Activated naive CD4-positive, alpha-beta T cell treated with anti-CD3 and anti-CD28 coated beads for 36 hours (primary cell): Measurements from ENCODE around the gene FAM3C. TPM values are rescaled to one million over a fixed set of nuclear protein-coding genes. Genes with fewer than 3 reads are reported as not detected.

Experiments used
- CTCF ChIA-PET: fragments of 350-600 bp; sonication (Branson Sonifier 250); formaldehyde crosslinking; loops from one replicate; lab custom pipeline; 2021; ENCODE audit warnings: antibody characterized with exemption; lab: Charles Lee
- DNase-seq: peaks from one replicate; pipeline ENCODE4 v3.0.0-alpha.2; 2020
- H3K27ac Mint-ChIP-seq: one replicate; pipeline ENCODE4 v1.8.0; 2021; ENCODE audit warnings: mild to moderate bottlenecking, mixed read lengths
- H3K27me3 Mint-ChIP-seq: one replicate; pipeline ENCODE4 v1.8.0; 2021; ENCODE audit warnings: low read depth, mixed read lengths
- H3K36me3 Mint-ChIP-seq: one replicate; pipeline ENCODE4 v1.8.0; 2021; ENCODE audit warnings: low read depth, mixed read lengths
- H3K4me1 Mint-ChIP-seq: one replicate; pipeline ENCODE4 v1.8.0; 2021; ENCODE audit warnings: low read depth, mixed read lengths
- H3K4me3 Mint-ChIP-seq: one replicate; pipeline ENCODE4 v1.8.0; 2021; ENCODE audit warnings: mild to moderate bottlenecking, moderate library complexity, mixed read lengths
- H3K9me3 Mint-ChIP-seq: one replicate; pipeline ENCODE4 v1.8.0; 2021; ENCODE audit warnings: mixed read lengths
- intact Hi-C: fragments of 100-400 bp; cut with micrococcal nuclease; formaldehyde crosslinking; loops from one replicate; pipeline ENCODE4 v1.15.1; 2023
- total RNA-seq, 2 experiments: library from RNA; stranded (reverse); gene quantifications; one replicate each; pipeline ENCODE4 v1.2.3, GENCODE V29; 2021

The FAM3C gene
- total RNA-seq, 2 experiments from 2014 or later, result 11.5 to 13.9 TPM

- H3K27ac Mint-ChIP-seq, result no peak overlapping the region
- DNase-seq, result no peak
- H3K9me3 Mint-ChIP-seq, result no peaks in the 10 kb centered on the region
- peaks cover 4% of the 10 kb centered on the region for H3K27me3 Mint-ChIP-seq
- CTCF ChIA-PET, result no interaction called here
- peaks cover 10% of the 10 kb centered on the region for H3K36me3 Mint-ChIP-seq
- no peak overlapping the region for H3K4me3 Mint-ChIP-seq
- no peaks in the 10 kb centered on the region for H3K4me1 Mint-ChIP-seq
- intact Hi-C loops, result no loop called here
Observed at GRCh38 chr7:121339082-121339481, 57.0 kb downstream of the FAM3C start.

- Mint-ChIP-seq H3K9me3 (no peaks in the 10 kb centered on the region), H3K36me3 (peaks cover 7% of the 10 kb centered on the region), H3K4me1 (no peaks in the 10 kb centered on the region), H3K27ac (no peak overlapping the region), H3K4me3 (no peak overlapping the region), H3K27me3 (peaks cover 4% of the 10 kb centered on the region)
- peak; percentile 9 for DNase-seq
- intact Hi-C loops, result loop anchor here (1.0 to 2.0 kb wide), 2 partner anchors 211 to 349 kb away; partner anchors contain the start of gene CPED1
- CTCF ChIA-PET, result interaction anchor here (1.2 kb wide), 1 partner anchor 210 kb away, joined by 3 read pairs; no protein-coding TSS in a partner anchor
Observed at GRCh38 chr7:121337398-121337797, 58.7 kb downstream of the FAM3C start.

- no peak overlapping the region for H3K4me3 Mint-ChIP-seq
- no peaks in the 10 kb centered on the region for H3K9me3 Mint-ChIP-seq
- H3K27ac Mint-ChIP-seq, result no peak overlapping the region
- no peak for DNase-seq
- intact Hi-C loops, result loop anchor here (2.0 kb wide), 1 partner anchor 210 kb away; no protein-coding TSS in a partner anchor
- peaks cover 6% of the 10 kb centered on the region for H3K27me3 Mint-ChIP-seq
- peaks cover 3% of the 10 kb centered on the region for H3K36me3 Mint-ChIP-seq
- no peaks in the 10 kb centered on the region for H3K4me1 Mint-ChIP-seq
- CTCF ChIA-PET, result no interaction called here
Observed at GRCh38 chr7:121336579-121336978, 59.5 kb downstream of the FAM3C start.

GRCh38 chr7:121334875-121335648 lies 61.0 kb downstream of the FAM3C start:
- no peak for DNase-seq
- no peaks in the 10 kb centered on the region for H3K9me3 Mint-ChIP-seq
- H3K27ac Mint-ChIP-seq, result no peak overlapping the region
- CTCF ChIA-PET, result no interaction called here
- intact Hi-C loops, result no loop called here
- peaks cover 3% of the 10 kb centered on the region for H3K36me3 Mint-ChIP-seq
- peaks cover 18% of the 10 kb centered on the region for H3K27me3 Mint-ChIP-seq
- no peak overlapping the region for H3K4me3 Mint-ChIP-seq
- H3K4me1 Mint-ChIP-seq, result peaks cover 4% of the 10 kb centered on the region

GRCh38 chr7:121334376-121334775 lies 61.7 kb downstream of the FAM3C start:
- H3K4me1 Mint-ChIP-seq, result peaks cover 10% of the 10 kb centered on the region
- H3K27me3 Mint-ChIP-seq, result peaks cover 25% of the 10 kb centered on the region
- CTCF ChIA-PET, result no interaction called here
- no peak overlapping the region for H3K4me3 Mint-ChIP-seq
- DNase-seq, result no peak
- intact Hi-C loops, result no loop called here
- peaks cover 3% of the 10 kb centered on the region for H3K36me3 Mint-ChIP-seq
- no peak overlapping the region for H3K27ac Mint-ChIP-seq
- H3K9me3 Mint-ChIP-seq, result no peaks in the 10 kb centered on the region

GRCh38 chr7:121331574-121331973 lies 64.5 kb downstream of the FAM3C start:
- intact Hi-C loops, result no loop called here
- CTCF ChIA-PET, result no interaction called here
- H3K27me3 Mint-ChIP-seq, result peaks cover 46% of the 10 kb centered on the region
- H3K36me3 Mint-ChIP-seq, result no peaks in the 10 kb centered on the region
- no peaks in the 10 kb centered on the region for H3K9me3 Mint-ChIP-seq
- H3K4me3 Mint-ChIP-seq, result no peak overlapping the region
- H3K4me1 Mint-ChIP-seq, result peaks cover 19% of the 10 kb centered on the region
- no peak overlapping the region for H3K27ac Mint-ChIP-seq
- DNase-seq, result no peak

GRCh38 chr7:121331048-121331447 lies 65.1 kb downstream of the FAM3C start:
- no peaks in the 10 kb centered on the region for H3K9me3 Mint-ChIP-seq
- no peak for DNase-seq
- intact Hi-C loops, result no loop called here
- H3K27me3 Mint-ChIP-seq, result peaks cover 50% of the 10 kb centered on the region
- no peak overlapping the region for H3K27ac Mint-ChIP-seq
- CTCF ChIA-PET, result interaction anchor here (0.6 to 0.7 kb wide), 2 partner anchors 273 to 628 kb away, joined by 3 to 4 read pairs; no protein-coding TSS in a partner anchor
- H3K36me3 Mint-ChIP-seq, result no peaks in the 10 kb centered on the region
- H3K4me3 Mint-ChIP-seq, result no peak overlapping the region
- peaks cover 19% of the 10 kb centered on the region for H3K4me1 Mint-ChIP-seq

- DNase-seq, result no peak
- Mint-ChIP-seq H3K4me3 (peak overlapping the region; percentile 29), H3K27ac (no peak overlapping the region), H3K9me3 (no peaks in the 10 kb centered on the region), H3K4me1 (peaks cover 19% of the 10 kb centered on the region), H3K27me3 (peaks cover 52% of the 10 kb centered on the region), H3K36me3 (no peaks in the 10 kb centered on the region)
- CTCF ChIA-PET, result interaction anchor here (0.6 to 1.0 kb wide), 4 partner anchors 15 to 629 kb away, joined by 3 to 4 read pairs (median 4); no protein-coding TSS in a partner anchor
- intact Hi-C loops, result no loop called here
Observed at GRCh38 chr7:121330053-121330833, 65.9 kb downstream of the FAM3C start.

GRCh38 chr7:121329191-121330052 lies 66.7 kb downstream of the FAM3C start:
- peak overlapping the region; percentile 21 for H3K4me3 Mint-ChIP-seq
- H3K4me1 Mint-ChIP-seq, result peaks cover 19% of the 10 kb centered on the region
- CTCF ChIA-PET, result interaction anchor here (0.9 to 1.0 kb wide), 2 partner anchors 16 to 218 kb away, joined by 4 read pairs; no protein-coding TSS in a partner anchor
- H3K27ac Mint-ChIP-seq, result no peak overlapping the region
- H3K27me3 Mint-ChIP-seq, result peaks cover 56% of the 10 kb centered on the region
- intact Hi-C loops, result loop anchor here (1.0 kb wide), 1 partner anchor 218 kb away; no protein-coding TSS in a partner anchor
- DNase-seq, result peak; percentile 38
- no peaks in the 10 kb centered on the region for H3K36me3 Mint-ChIP-seq
- H3K9me3 Mint-ChIP-seq, result no peaks in the 10 kb centered on the region

GRCh38 chr7:121328508-121329190 lies 67.5 kb downstream of the FAM3C start, which contains the start of gene WNT16:
WNT16 (plus strand) TSS chr7:121329000; CDS start chr7:121329293, 293 bp downstream.
- intact Hi-C loops, result loop anchor here (1.0 kb wide), 1 partner anchor 219 kb away; no protein-coding TSS in a partner anchor
- Mint-ChIP-seq H3K9me3 (no peaks in the 10 kb centered on the region), H3K27ac (no peak within 1 kb of the TSS), H3K36me3 (no peaks in the 10 kb centered on the region), H3K4me1 (peaks cover 19% of the 10 kb centered on the region), H3K27me3 (peaks cover 56% of the 10 kb centered on the region), H3K4me3 (peak within 1 kb of the TSS; percentile 21)
- no peak for DNase-seq
- CTCF ChIA-PET, result no interaction called here

- CTCF ChIA-PET, result interaction anchor here (0.6 to 1.2 kb wide), 3 partner anchors 53 to 657 kb away, joined by 3 read pairs; no protein-coding TSS in a partner anchor
- DNase-seq, result no peak
- Mint-ChIP-seq H3K27me3 (peaks cover 56% of the 10 kb centered on the region), H3K36me3 (no peaks in the 10 kb centered on the region), H3K4me3 (no peak overlapping the region), H3K9me3 (no peaks in the 10 kb centered on the region), H3K4me1 (peaks cover 19% of the 10 kb centered on the region), H3K27ac (no peak overlapping the region)
- intact Hi-C loops, result no loop called here
Observed at GRCh38 chr7:121327671-121328070, 68.4 kb downstream of the FAM3C start.
